HL-60 (cell line): ENCODE results near the gene ADTRP.

ENCODE experiments used
- DNase-seq, 2 experiments: peaks; one replicate each; pipeline ENCODE4 v3.0.0-alpha.2; 2010 to 2020; ENCODE audit warnings: low read depth in 1 of 2, low spot score in 1 of 2
- H3K27ac ChIP-seq: fragments of 250-450 bp; sonication (Bioruptor Pico); replicated peaks from 2 replicates; pipeline ENCODE4 v1.5.1; 2020; ENCODE audit warnings: mild to moderate bottlenecking, moderate library complexity
- H3K27me3 ChIP-seq: fragments of 250-450 bp; sonication (Bioruptor Pico); 2 replicates; pipeline ENCODE4 v1.5.1; 2021; ENCODE audit warnings: mild to moderate bottlenecking, moderate library complexity; ENCODE audit not compliant: insufficient read depth, poor library complexity, severe bottlenecking
- H3K4me3 ChIP-seq: replicated peaks from 2 replicates; pipeline ENCODE4 v1.5.1; 2011; ENCODE audit warnings: mild to moderate bottlenecking, control low read depth, low read length; ENCODE audit not compliant: insufficient read depth
- GABPA ChIP-seq: IDR thresholded peaks from 2 replicates; pipeline ENCODE4 v1.6.1; 2012; ENCODE audit warnings: low read depth
- POLR2AphosphoS5 ChIP-seq: IDR thresholded peaks from 2 replicates; pipeline ENCODE4 v1.6.1; 2012; ENCODE audit warnings: low read depth
- SPI1 ChIP-seq: IDR thresholded peaks from 2 replicates; pipeline ENCODE4 v1.6.1; 2012; ENCODE audit warnings: low read depth, mild to moderate bottlenecking, borderline replicate concordance
- TF ChIP-seq, protein P1 (sequence below): IDR thresholded peaks from 2 replicates; pipeline ENCODE4 v1.6.1; 2012; ENCODE audit warnings: low read depth; ENCODE audit not compliant: insufficient replicate concordance
- TF ChIP-seq, protein P2 (sequence below): IDR thresholded peaks from one replicate; pipeline ENCODE4 v1.5.1; 2011; ENCODE audit warnings: low read length, control low read depth, inconsistent platforms; ENCODE audit not compliant: insufficient read depth

Gene ADTRP

GRCh38 chr6:11750682-11751081 lies 27.9 kb downstream of the ADTRP start:
- TF ChIP-seq SPI1 (no peak), POLR2AphosphoS5 (no peak), GABPA (no peak)
- TF ChIP-seq, protein P1, sequence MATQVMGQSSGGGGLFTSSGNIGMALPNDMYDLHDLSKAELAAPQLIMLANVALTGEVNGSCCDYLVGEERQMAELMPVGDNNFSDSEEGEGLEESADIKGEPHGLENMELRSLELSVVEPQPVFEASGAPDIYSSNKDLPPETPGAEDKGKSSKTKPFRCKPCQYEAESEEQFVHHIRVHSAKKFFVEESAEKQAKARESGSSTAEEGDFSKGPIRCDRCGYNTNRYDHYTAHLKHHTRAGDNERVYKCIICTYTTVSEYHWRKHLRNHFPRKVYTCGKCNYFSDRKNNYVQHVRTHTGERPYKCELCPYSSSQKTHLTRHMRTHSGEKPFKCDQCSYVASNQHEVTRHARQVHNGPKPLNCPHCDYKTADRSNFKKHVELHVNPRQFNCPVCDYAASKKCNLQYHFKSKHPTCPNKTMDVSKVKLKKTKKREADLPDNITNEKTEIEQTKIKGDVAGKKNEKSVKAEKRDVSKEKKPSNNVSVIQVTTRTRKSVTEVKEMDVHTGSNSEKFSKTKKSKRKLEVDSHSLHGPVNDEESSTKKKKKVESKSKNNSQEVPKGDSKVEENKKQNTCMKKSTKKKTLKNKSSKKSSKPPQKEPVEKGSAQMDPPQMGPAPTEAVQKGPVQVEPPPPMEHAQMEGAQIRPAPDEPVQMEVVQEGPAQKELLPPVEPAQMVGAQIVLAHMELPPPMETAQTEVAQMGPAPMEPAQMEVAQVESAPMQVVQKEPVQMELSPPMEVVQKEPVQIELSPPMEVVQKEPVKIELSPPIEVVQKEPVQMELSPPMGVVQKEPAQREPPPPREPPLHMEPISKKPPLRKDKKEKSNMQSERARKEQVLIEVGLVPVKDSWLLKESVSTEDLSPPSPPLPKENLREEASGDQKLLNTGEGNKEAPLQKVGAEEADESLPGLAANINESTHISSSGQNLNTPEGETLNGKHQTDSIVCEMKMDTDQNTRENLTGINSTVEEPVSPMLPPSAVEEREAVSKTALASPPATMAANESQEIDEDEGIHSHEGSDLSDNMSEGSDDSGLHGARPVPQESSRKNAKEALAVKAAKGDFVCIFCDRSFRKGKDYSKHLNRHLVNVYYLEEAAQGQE: no peak
- TF ChIP-seq, protein P2, sequence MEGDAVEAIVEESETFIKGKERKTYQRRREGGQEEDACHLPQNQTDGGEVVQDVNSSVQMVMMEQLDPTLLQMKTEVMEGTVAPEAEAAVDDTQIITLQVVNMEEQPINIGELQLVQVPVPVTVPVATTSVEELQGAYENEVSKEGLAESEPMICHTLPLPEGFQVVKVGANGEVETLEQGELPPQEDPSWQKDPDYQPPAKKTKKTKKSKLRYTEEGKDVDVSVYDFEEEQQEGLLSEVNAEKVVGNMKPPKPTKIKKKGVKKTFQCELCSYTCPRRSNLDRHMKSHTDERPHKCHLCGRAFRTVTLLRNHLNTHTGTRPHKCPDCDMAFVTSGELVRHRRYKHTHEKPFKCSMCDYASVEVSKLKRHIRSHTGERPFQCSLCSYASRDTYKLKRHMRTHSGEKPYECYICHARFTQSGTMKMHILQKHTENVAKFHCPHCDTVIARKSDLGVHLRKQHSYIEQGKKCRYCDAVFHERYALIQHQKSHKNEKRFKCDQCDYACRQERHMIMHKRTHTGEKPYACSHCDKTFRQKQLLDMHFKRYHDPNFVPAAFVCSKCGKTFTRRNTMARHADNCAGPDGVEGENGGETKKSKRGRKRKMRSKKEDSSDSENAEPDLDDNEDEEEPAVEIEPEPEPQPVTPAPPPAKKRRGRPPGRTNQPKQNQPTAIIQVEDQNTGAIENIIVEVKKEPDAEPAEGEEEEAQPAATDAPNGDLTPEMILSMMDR: no peak
- Histone ChIP-seq H3K27me3 (no peaks in the 10 kb centered on the region), H3K4me3 (no peak overlapping the region), H3K27ac (no peak overlapping the region)
- no peak for DNase-seq

GRCh38 chr6:11748591-11749210 lies 29.9 kb downstream of the ADTRP start:
- no peaks in the 10 kb centered on the region for H3K27me3 ChIP-seq
- H3K4me3 ChIP-seq: no peak overlapping the region
- H3K27ac ChIP-seq: no peak overlapping the region
- DNase-seq: peak in 1 of 2 experiments; percentile 38
- TF ChIP-seq GABPA: no peak
- TF ChIP-seq SPI1: no peak
- TF ChIP-seq, protein P2: no peak
- TF ChIP-seq POLR2AphosphoS5: no peak
- TF ChIP-seq, protein P1: no peak

DNA sequence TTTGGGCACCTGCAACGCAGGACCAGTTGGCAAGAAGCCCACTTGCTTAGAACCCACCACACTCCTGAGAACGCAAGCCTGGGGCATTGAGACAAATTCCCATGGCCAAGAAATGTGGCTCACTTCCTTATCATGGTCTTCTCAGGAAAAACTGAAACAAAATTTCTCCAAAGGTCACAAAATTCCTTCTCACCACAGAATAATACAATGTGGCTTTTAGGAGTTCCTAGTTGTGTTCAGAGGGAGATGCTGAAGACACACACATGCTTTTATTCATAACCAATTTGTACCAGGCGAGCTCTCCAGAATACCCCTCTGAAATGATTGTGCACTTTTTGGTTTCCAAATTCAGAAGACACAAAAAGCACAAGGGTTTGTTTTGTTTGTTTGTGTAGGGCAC lies 31.6 kb downstream of the ADTRP start:
- TF ChIP-seq GABPA: no peak
- TF ChIP-seq, protein P1: no peak
- no peak for DNase-seq
- no peak overlapping the region for H3K4me3 ChIP-seq
- no peak overlapping the region for H3K27ac ChIP-seq
- no peaks in the 10 kb centered on the region for H3K27me3 ChIP-seq
